ENCODE data around the gene SYTL5. TPM values are rescaled to one million over a fixed set of nuclear protein-coding genes. Genes with fewer than 3 reads are reported as not detected.

Gene SYTL5
- total RNA-seq, 3 donors from 2014 or later = 0.80 to 10.0 (median 3.9) TPM

DNA sequence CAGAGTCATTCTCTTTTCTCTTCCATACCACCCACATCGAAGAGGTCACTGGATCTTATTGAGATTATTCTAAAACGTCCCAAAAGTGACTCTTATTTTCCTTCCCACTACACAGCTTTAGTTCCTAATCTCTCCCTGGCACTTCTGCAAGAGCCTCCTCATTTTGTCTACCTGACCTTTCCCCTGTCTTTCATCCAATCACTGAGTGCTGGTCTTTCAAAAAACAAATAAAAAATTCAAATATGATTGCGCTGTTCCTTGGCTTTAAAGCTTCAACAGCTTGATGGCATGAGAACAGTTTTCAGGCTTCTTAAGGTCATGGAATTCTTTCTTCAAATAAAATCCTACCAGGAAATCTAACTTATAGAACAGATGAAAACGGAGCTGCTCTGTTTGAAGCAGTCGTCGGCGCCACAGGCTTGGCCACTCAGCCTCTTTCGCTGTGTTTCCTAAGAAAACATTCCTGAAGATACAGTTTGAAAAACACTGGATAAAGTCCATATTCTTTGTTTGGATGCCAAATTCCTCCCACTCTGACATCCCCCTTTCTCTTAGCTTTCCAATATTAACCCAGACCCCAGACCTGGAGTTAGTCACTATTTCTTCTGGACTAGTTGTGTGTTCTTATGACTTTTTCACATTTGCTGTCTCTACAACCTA is 12.5 kb downstream of the SYTL5 start:
- Histone ChIP-seq H3K9me3 (no peaks in the 10 kb centered on the region), H3K4me3 (no peak overlapping the region), H3K27me3 (peaks cover 0 to 5% of the 10 kb centered on the region in 2 donors), H3K36me3 (no peaks in the 10 kb centered on the region), H3K4me1 (no peaks in the 10 kb centered on the region), H3K27ac (no peak overlapping the region)
- no peak for DNase-seq (ENCODE audit: low spot score in 2 of 2)
- TF ChIP-seq, protein P1, sequence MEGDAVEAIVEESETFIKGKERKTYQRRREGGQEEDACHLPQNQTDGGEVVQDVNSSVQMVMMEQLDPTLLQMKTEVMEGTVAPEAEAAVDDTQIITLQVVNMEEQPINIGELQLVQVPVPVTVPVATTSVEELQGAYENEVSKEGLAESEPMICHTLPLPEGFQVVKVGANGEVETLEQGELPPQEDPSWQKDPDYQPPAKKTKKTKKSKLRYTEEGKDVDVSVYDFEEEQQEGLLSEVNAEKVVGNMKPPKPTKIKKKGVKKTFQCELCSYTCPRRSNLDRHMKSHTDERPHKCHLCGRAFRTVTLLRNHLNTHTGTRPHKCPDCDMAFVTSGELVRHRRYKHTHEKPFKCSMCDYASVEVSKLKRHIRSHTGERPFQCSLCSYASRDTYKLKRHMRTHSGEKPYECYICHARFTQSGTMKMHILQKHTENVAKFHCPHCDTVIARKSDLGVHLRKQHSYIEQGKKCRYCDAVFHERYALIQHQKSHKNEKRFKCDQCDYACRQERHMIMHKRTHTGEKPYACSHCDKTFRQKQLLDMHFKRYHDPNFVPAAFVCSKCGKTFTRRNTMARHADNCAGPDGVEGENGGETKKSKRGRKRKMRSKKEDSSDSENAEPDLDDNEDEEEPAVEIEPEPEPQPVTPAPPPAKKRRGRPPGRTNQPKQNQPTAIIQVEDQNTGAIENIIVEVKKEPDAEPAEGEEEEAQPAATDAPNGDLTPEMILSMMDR (IDR thresholded peaks at IDR 0.05) = no peak
- TF ChIP-seq POLR2AphosphoS5 (IDR thresholded peaks at IDR 0.05) (no peak), POLR2A (IDR thresholded peaks at IDR 0.05) (no peak)
- intact Hi-C loops (cut with DNase I; ENCODE audit: low total_unique reads) = no loop called here

DNA sequence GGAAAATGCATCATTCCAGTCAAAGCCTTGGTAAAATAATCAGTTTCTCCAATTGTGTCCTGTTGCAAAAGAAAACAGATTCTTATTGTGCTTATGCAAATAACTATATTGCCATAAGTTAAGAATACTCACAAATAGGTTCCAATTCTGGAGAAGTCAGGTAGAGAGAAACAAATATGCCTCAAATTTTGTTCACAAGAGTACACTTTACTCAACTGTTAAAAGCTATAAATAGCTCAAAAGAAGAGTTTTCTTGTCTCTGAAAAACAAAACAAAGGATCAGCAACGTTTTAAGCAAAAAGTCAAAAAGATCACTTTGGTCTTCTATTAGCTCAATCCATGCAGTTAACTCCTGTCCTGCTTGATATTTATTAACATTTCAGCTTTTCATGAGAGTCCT is 21.9 kb downstream of the SYTL5 start:
- Histone ChIP-seq H3K9me3 (peaks cover 0 to 6% of the 10 kb centered on the region in 2 donors), H3K36me3 (no peaks in the 10 kb centered on the region), H3K4me3 (no peak overlapping the region), H3K27me3 (peaks cover 0 to 9% of the 10 kb centered on the region in 2 donors), H3K27ac (no peak overlapping the region), H3K4me1 (no peaks in the 10 kb centered on the region)
- TF ChIP-seq, protein P1 (IDR thresholded peaks at IDR 0.05) = no peak
- TF ChIP-seq POLR2AphosphoS5 (IDR thresholded peaks at IDR 0.05) = no peak
- no peak for TF ChIP-seq POLR2A (IDR thresholded peaks at IDR 0.05)
- DNase-seq (ENCODE audit: low spot score in 2 of 2) = no peak
- intact Hi-C loops (cut with DNase I; ENCODE audit: low total_unique reads) = no loop called here

DNA sequence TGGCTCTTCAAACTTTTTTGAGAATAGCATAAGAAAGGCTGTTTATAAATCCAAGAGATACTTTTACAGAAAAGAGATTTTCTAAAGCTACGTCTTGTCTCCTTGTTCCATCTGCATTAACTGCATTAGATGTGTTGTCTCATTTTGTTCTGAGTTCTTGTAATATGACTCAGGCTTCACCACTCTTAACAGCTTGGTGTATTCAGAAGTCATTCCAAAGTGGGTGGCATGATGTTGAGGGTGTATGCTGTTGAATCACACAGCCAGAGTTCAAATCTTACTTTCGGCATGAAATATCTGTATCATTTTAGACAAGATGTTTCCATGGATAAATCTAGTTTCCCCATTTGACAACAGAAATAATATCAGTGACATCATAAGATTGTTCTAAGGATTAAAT is 30.1 kb downstream of the SYTL5 start:
- H3K4me3 ChIP-seq = no peak overlapping the region

DNA sequence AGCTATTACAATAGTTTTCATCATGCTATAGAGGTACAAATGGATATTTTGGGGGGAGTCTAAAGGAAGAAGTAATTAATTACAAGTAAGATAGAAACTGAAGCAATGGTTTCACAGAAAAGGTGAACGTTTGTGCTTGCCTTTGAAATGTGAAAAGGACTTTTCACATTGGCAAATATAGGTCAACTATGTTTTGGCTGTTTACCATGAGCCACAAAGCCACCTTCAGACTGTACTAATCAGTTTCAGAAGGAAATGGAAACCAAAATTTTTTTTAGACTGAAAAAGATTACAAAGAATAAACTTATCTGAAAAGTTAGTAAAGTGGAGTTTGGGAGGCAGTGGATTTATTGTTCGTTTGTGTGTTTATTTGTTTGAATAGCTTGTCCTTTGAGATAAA is 32.1 kb downstream of the SYTL5 start:
- TF ChIP-seq POLR2AphosphoS5 (IDR thresholded peaks at IDR 0.05) = no peak
- no peak for TF ChIP-seq POLR2A (IDR thresholded peaks at IDR 0.05)
- TF ChIP-seq, protein P1 (IDR thresholded peaks at IDR 0.05) = no peak
- Histone ChIP-seq H3K9me3 (no peaks in the 10 kb centered on the region), H3K27me3 (peaks cover 0 to 6% of the 10 kb centered on the region in 2 donors), H3K36me3 (no peaks in the 10 kb centered on the region), H3K4me3 (no peak overlapping the region), H3K4me1 (no peaks in the 10 kb centered on the region), H3K27ac (no peak overlapping the region)
- intact Hi-C loops (cut with DNase I; ENCODE audit: low total_unique reads) = no loop called here
- DNase-seq (ENCODE audit: low spot score in 2 of 2) = no peak

More for the DNA sequence above, 30.1 kb downstream of the SYTL5 start:
- intact Hi-C loops (cut with DNase I; ENCODE audit: low total_unique reads) = no loop called here
- DNase-seq (ENCODE audit: low spot score in 2 of 2) = no peak
- Histone ChIP-seq H3K27ac (no peak overlapping the region), H3K9me3 (no peaks in the 10 kb centered on the region), H3K4me1 (no peaks in the 10 kb centered on the region), H3K36me3 (no peaks in the 10 kb centered on the region), H3K27me3 (peaks cover 0 to 13% of the 10 kb centered on the region in 2 donors)
- TF ChIP-seq POLR2A (IDR thresholded peaks at IDR 0.05) (no peak), POLR2AphosphoS5 (IDR thresholded peaks at IDR 0.05) (no peak)
- TF ChIP-seq, protein P1 (IDR thresholded peaks at IDR 0.05) = no peak

DNA sequence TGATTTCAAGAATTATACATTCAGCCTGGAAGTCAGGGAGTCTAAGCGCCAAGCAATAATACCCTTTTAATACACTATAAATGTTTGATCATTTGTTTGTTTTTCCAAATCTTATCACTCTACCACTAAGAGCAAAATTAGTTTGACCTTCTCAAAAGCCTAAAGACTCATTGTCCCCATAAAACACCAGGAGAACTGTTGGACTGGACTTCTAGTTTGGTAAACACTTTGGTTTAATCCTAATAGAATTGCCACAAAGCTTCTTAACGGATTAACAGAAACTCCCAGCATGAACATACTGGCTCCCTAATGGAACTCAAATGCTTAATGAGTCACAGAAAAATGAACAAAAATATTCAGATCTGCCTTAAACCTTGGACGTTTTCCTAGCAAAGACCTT is 34.9 kb downstream of the SYTL5 start:
- Histone ChIP-seq H3K36me3 (no peaks in the 10 kb centered on the region), H3K9me3 (no peaks in the 10 kb centered on the region), H3K27ac (no peak overlapping the region), H3K4me1 (no peaks in the 10 kb centered on the region), H3K4me3 (no peak overlapping the region), H3K27me3 (no peaks in the 10 kb centered on the region)
- DNase-seq (ENCODE audit: low spot score in 2 of 2) = no peak
- intact Hi-C loops (cut with DNase I; ENCODE audit: low total_unique reads) = no loop called here
- TF ChIP-seq POLR2AphosphoS5 (IDR thresholded peaks at IDR 0.05) (no peak), POLR2A (IDR thresholded peaks at IDR 0.05) (no peak)
- TF ChIP-seq, protein P1 (IDR thresholded peaks at IDR 0.05) = no peak
